Mesenchymal stem cell (in vitro differentiated cells and primary cell): ENCODE results near the gene CHURC1.
A peak's percentile ranks its signal among the peaks of the same experiment; 100 is the strongest.

Experiments used
- DNase-seq: peaks from one replicate; pipeline ENCODE4 v3.0.0-alpha.2; 2013
- H2AFZ ChIP-seq: one replicate; pipeline ENCODE4 v1.6.1; 2013; ENCODE audit warnings: low read depth, mild to moderate bottlenecking, control low read depth, inconsistent platforms, low read length, moderate library complexity
- H2AK5ac ChIP-seq: 2 replicates; pipeline ENCODE4 v1.6.1; 2013; ENCODE audit warnings: low read length, moderate library complexity, mild to moderate bottlenecking, inconsistent platforms; ENCODE audit not compliant: severe bottlenecking
- H2BK120ac ChIP-seq: one replicate; pipeline ENCODE4 v1.6.1; 2013; ENCODE audit warnings: low read depth, mild to moderate bottlenecking, inconsistent platforms, low read length, moderate library complexity
- H2BK12ac ChIP-seq, 2 experiments: one replicate each; pipeline ENCODE4 v1.6.1; 2013; ENCODE audit warnings: inconsistent platforms in 2 of 2, low read length in 2 of 2, mild to moderate bottlenecking in 2 of 2, moderate library complexity in 2 of 2, control low read depth in 1 of 2
- H2BK15ac ChIP-seq: one replicate; pipeline ENCODE4 v1.6.1; 2013; ENCODE audit warnings: mild to moderate bottlenecking, low read depth, inconsistent platforms; ENCODE audit not compliant: poor library complexity, severe bottlenecking
- H2BK5ac ChIP-seq: 2 replicates; pipeline ENCODE4 v1.6.1; 2013; ENCODE audit warnings: low read depth, mild to moderate bottlenecking, low read length, control low read depth, inconsistent platforms; ENCODE audit not compliant: poor library complexity, severe bottlenecking
- H3K14ac ChIP-seq, 2 experiments: one replicate each; pipeline ENCODE4 v1.6.1; 2013; ENCODE audit warnings: inconsistent platforms in 2 of 2, low read length in 2 of 2, control low read depth in 1 of 2, mild to moderate bottlenecking in 1 of 2, moderate library complexity in 1 of 2
- H3K18ac ChIP-seq, 2 experiments: one replicate each; pipeline ENCODE4 v1.6.1; 2013; ENCODE audit warnings: inconsistent platforms in 2 of 2, low read length in 2 of 2, control low read depth in 1 of 2, low read depth in 1 of 2, mild to moderate bottlenecking in 1 of 2
- H3K23ac ChIP-seq, 2 experiments: one replicate each; pipeline ENCODE4 v1.6.1; 2013; ENCODE audit warnings: inconsistent platforms in 2 of 2, low read length in 2 of 2, mild to moderate bottlenecking in 2 of 2, moderate library complexity in 2 of 2, control low read depth in 1 of 2
- H3K27ac ChIP-seq: 2 replicates; pipeline ENCODE4 v1.5.1; 2013; ENCODE audit warnings: mild to moderate bottlenecking, moderate library complexity, low read length, control low read depth, inconsistent platforms; ENCODE audit not compliant: poor library complexity, severe bottlenecking
- H3K27me3 ChIP-seq, 2 experiments: 2 replicates each; pipeline versions ENCODE4 v1.6.1 to v1.7.0; 2013; ENCODE audit warnings: low read length in 2 of 2, mild to moderate bottlenecking in 2 of 2, moderate library complexity in 2 of 2, control low read depth in 1 of 2, inconsistent platforms in 1 of 2; ENCODE audit not compliant: control insufficient read depth in 1 of 2, insufficient read depth in 1 of 2
- H3K36me3 ChIP-seq, 2 experiments: 2 replicates each; pipeline versions ENCODE4 v1.6.1 to v1.7.0; 2013; ENCODE audit warnings: low read length in 2 of 2, control low read depth in 1 of 2, inconsistent platforms in 1 of 2, low read depth in 1 of 2, mild to moderate bottlenecking in 1 of 2; ENCODE audit not compliant: insufficient read depth in 2 of 2, control insufficient read depth in 1 of 2
- H3K4ac ChIP-seq, 2 experiments: one replicate each; pipeline ENCODE4 v1.6.1; 2013; ENCODE audit warnings: inconsistent platforms in 2 of 2, low read length in 2 of 2, mild to moderate bottlenecking in 2 of 2, moderate library complexity in 2 of 2, control low read depth in 1 of 2, low read depth in 1 of 2
- H3K4me1 ChIP-seq: 2 replicates; pipeline ENCODE4 v1.6.1; 2013; ENCODE audit warnings: low read depth, low read length, control low read depth; ENCODE audit not compliant: control insufficient read depth, insufficient read depth
- H3K4me2 ChIP-seq: 2 replicates; pipeline ENCODE4 v1.6.1; 2013; ENCODE audit warnings: low read length, mild to moderate bottlenecking, inconsistent platforms; ENCODE audit not compliant: poor library complexity, severe bottlenecking
- H3K4me3 ChIP-seq, 2 experiments: 2 replicates each; pipeline versions ENCODE4 v1.5.1 to v1.7.0; 2013; ENCODE audit warnings: low read length in 2 of 2, mild to moderate bottlenecking in 2 of 2, control low read depth in 1 of 2, low read depth in 1 of 2; ENCODE audit not compliant: insufficient read depth in 1 of 2
- H3K79me1 ChIP-seq: replicated peaks from 2 replicates; pipeline ENCODE4 v1.6.1; 2013; ENCODE audit warnings: mild to moderate bottlenecking, control low read depth, low read length, inconsistent platforms; ENCODE audit not compliant: poor library complexity, severe bottlenecking
- H3K9ac ChIP-seq: 2 replicates; pipeline ENCODE4 v1.7.0; 2013; ENCODE audit warnings: mild to moderate bottlenecking, low read length, moderate library complexity
- H3K9me3 ChIP-seq: 2 replicates; pipeline ENCODE4 v1.7.0; 2013; ENCODE audit warnings: mild to moderate bottlenecking, low read length; ENCODE audit not compliant: control insufficient read depth
- H4K8ac ChIP-seq: one replicate; pipeline ENCODE4 v1.6.1; 2013; ENCODE audit warnings: inconsistent platforms, mild to moderate bottlenecking, low read length, moderate library complexity
- H4K91ac ChIP-seq: one replicate; pipeline ENCODE4 v1.6.1; 2013; ENCODE audit warnings: mild to moderate bottlenecking, low read length, inconsistent platforms
- WGBS: methylation state at CpG from one replicate; pipeline ENCODE4 v1.1.7; 2013; ENCODE audit warnings: mixed read lengths; 5-methylcytosine and 5-hydroxymethylcytosine counted together

CHURC1 gene

DNA sequence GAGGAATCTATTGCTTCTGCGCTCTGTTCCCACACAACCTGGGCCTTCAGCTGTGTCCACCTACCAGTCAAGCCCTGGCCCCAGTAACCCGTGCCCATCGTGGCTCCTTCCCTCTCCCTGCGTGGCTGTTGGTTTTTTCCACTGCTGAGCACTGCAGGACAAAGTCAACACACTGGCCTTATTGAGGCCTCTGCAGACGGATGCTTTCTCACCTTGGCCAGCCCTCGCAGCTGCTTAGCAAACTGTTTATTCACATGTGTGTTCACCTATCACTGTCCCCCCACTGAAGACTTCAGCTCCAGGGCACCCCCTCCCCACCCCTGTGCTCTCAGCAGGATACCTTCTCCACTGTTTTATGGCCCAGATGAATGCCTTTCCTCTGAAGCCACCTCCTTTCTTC, 41.0 kb downstream of the CHURC1 start:
- Histone ChIP-seq H3K27ac (peak overlapping the region; percentile 68), H3K36me3 (peaks cover 9 to 58% of the 10 kb centered on the region in 2 experiments), H3K79me1 (peaks cover 58% of the 10 kb centered on the region), H2BK5ac (no peak overlapping the region), H2BK15ac (no peak overlapping the region), H3K4ac (no peak overlapping the region), H3K4me3 (no peak overlapping the region), H3K18ac (no peak overlapping the region), H3K9ac (no peak overlapping the region), H4K91ac (no peak overlapping the region), H3K14ac (no peak overlapping the region), H2BK12ac (no peak overlapping the region), H3K23ac (no peak overlapping the region), H2AK5ac (no peak overlapping the region), H3K9me3 (no peaks in the 10 kb centered on the region), H3K4me2 (no peak overlapping the region), H3K27me3 (no peaks in the 10 kb centered on the region), H2BK120ac (no peak overlapping the region), H4K8ac (no peak overlapping the region), H3K4me1 (peaks cover 35% of the 10 kb centered on the region), H2AFZ (no peak overlapping the region)
- no peak for DNase-seq
- WGBS, result 69% methylated on average over 6 of the region's 6 CpGs

DNA sequence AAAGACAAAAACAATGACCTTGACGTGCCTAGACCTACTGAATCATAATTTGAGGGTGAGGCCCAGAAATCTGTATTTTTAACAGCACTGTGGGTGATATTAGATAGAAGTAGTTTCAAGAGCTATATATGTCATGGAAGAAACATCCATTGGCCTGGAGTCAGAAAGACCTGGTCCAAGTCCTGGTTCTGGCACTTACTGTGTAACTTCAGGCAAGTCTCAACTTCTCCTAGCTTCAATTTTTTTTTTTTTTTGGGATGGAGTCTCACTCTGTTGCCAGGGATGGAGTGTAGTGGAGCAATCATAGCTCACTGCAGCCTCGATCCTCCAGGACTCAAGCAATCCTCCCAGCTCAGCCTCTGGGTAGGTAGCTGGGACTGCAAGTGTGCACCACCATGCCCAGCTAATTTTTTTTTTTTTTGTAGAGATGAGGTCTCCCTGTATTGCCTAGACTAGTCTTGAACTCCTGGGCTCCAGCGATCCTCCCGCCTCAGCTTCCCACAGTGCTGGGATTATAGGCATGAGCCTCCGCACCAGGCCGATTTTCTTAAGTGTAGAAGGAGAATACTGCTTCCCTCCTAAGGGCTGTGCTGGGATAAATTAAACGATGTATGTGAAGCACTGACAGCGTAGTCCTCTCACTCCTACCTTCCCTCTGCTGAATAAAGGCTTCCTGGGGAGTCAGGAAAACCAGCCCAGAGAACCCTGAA, 42.6 kb downstream of the CHURC1 start:
- Histone ChIP-seq H3K9ac (no peak overlapping the region), H3K18ac (no peak overlapping the region), H2AFZ (no peak overlapping the region), H3K4ac (no peak overlapping the region), H2AK5ac (no peak overlapping the region), H3K4me1 (peaks cover 45% of the 10 kb centered on the region), H2BK120ac (no peak overlapping the region), H3K4me3 (no peak overlapping the region), H2BK12ac (no peak overlapping the region), H3K36me3 (peaks cover 0 to 50% of the 10 kb centered on the region in 2 experiments), H3K79me1 (peaks cover 59% of the 10 kb centered on the region), H3K27me3 (no peaks in the 10 kb centered on the region), H4K91ac (no peak overlapping the region), H3K14ac (no peak overlapping the region), H2BK5ac (no peak overlapping the region), H2BK15ac (no peak overlapping the region), H3K4me2 (no peak overlapping the region), H4K8ac (no peak overlapping the region), H3K27ac (no peak overlapping the region), H3K23ac (no peak overlapping the region), H3K9me3 (no peaks in the 10 kb centered on the region)
- DNase-seq, result no peak
- 90% methylated on average over 4 of the region's 8 CpGs for WGBS

DNA sequence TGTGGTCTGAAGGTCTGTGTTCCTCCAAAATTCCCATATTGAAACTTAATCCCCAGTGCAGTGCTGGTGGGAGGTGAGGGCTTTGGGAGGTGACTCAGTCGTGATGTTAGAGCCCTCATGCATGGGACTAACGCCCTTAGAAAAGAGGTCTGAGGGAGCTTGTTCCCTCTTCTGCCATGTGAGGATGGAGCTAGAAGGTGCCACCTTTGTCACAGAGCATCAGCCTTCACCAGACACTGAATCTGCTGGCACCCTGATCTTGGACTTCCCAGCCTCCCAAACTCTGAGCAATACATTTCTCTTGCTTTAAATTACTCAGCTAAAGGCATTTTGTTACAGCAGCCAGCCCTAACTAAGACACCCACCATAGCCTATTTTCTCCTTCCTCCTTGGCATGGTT, 43.9 kb downstream of the CHURC1 start:
- Histone ChIP-seq H3K4me3 (no peak overlapping the region), H2AFZ (no peak overlapping the region), H4K8ac (no peak overlapping the region), H2BK15ac (no peak overlapping the region), H2BK5ac (no peak overlapping the region), H2AK5ac (no peak overlapping the region), H3K27ac (no peak overlapping the region), H3K18ac (no peak overlapping the region), H3K9me3 (no peaks in the 10 kb centered on the region), H3K27me3 (no peaks in the 10 kb centered on the region), H3K23ac (no peak overlapping the region), H2BK12ac (no peak overlapping the region), H2BK120ac (no peak overlapping the region), H3K4me2 (no peak overlapping the region), H3K4ac (no peak overlapping the region), H3K9ac (no peak overlapping the region), H3K14ac (no peak overlapping the region), H3K79me1 (peaks cover 55% of the 10 kb centered on the region), H4K91ac (no peak overlapping the region), H3K4me1 (peaks cover 46% of the 10 kb centered on the region), H3K36me3 (peaks cover 0 to 43% of the 10 kb centered on the region in 2 experiments)
- WGBS, result 97% methylated on average over 2 of the region's 2 CpGs
- no peak for DNase-seq

DNA sequence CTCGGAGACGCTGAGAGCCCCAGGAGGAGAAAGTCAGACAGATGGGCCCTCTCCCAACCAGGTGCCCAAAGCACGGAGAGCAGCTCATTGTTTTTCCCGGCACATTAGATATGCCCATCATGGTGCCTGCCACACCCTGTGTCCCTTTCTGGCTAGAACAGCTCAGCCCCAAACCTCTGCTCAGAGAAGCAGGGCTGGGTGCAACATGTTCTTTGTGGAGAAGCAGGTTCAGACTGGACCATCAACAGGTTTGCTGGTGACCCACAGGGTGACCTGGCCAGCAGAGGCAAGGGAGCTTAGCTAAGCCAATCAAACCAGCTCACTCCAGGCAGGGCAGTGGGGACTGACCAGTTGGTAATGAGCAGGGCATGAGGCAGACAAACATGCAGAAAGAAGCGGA, 44.5 kb downstream of the CHURC1 start:
- Histone ChIP-seq H3K4me3 (no peak overlapping the region), H3K18ac (no peak overlapping the region), H3K4ac (no peak overlapping the region), H3K27ac (no peak overlapping the region), H2BK5ac (no peak overlapping the region), H2AK5ac (no peak overlapping the region), H2BK15ac (no peak overlapping the region), H3K27me3 (no peaks in the 10 kb centered on the region), H3K4me2 (no peak overlapping the region), H2AFZ (no peak overlapping the region), H3K79me1 (peaks cover 53% of the 10 kb centered on the region), H4K91ac (no peak overlapping the region), H3K9ac (no peak overlapping the region), H3K14ac (peak overlapping the region in 1 of 2 experiments; percentile 23), H3K9me3 (no peaks in the 10 kb centered on the region), H3K4me1 (peaks cover 49% of the 10 kb centered on the region), H3K23ac (no peak overlapping the region), H3K36me3 (peaks cover 0 to 43% of the 10 kb centered on the region in 2 experiments), H2BK12ac (no peak overlapping the region), H2BK120ac (no peak overlapping the region), H4K8ac (no peak overlapping the region)
- DNase-seq, result no peak
- 97% methylated on average over 5 of the region's 5 CpGs for WGBS
